Pons (tissue), 1 donor: ENCODE measurements around the gene ESCO1.
A peak's percentile ranks its signal among the peaks of the same experiment; 100 is the strongest.
"Not testable (repeated sequence)": the region's sequence is repeated elsewhere in the genome, so short reads cannot be mapped to it uniquely, and the experiment has no call there.

Experiments
- DNase-seq: peaks from one replicate; pipeline ENCODE4 v3.0.0-alpha.2; 2016; ENCODE audit warnings: low spot score

Gene ESCO1

GRCh38 chr18:21593540-21594257 lies 6.8 kb downstream of the ESCO1 start:
- no peak for DNase-seq

GRCh38 chr18:21592361-21592760 lies 8.1 kb downstream of the ESCO1 start:
- not testable (repeated sequence) for DNase-seq

- DNase-seq, result no peak
Measured at GRCh38 chr18:21584391-21584790, 16.1 kb downstream of the ESCO1 start.

GRCh38 chr18:21575656-21576055 lies 24.8 kb downstream of the ESCO1 start:
- no peak for DNase-seq

DNA sequence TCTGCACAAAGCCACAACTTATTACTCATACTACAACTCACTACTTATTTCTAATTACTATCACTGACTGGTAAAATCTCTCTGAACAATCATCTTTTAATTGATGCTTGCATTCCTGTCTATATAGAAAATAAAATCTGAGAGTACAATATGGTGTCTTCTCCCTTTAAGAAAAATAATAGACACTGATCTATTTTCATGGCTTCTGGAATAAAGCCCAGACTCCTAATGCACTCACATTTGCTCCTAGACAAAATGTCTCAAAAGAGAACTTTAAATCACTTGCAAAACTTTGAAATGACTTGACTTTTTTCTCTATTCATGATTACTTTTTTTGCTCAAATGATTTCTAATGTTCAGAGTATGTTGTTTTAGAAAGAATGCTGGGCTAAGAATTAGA lies 28.7 kb downstream of the ESCO1 start:
- DNase-seq, result peak; percentile 3

- no peak for DNase-seq
Measured at GRCh38 chr18:21559195-21559594, 41.3 kb downstream of the ESCO1 start.

DNA sequence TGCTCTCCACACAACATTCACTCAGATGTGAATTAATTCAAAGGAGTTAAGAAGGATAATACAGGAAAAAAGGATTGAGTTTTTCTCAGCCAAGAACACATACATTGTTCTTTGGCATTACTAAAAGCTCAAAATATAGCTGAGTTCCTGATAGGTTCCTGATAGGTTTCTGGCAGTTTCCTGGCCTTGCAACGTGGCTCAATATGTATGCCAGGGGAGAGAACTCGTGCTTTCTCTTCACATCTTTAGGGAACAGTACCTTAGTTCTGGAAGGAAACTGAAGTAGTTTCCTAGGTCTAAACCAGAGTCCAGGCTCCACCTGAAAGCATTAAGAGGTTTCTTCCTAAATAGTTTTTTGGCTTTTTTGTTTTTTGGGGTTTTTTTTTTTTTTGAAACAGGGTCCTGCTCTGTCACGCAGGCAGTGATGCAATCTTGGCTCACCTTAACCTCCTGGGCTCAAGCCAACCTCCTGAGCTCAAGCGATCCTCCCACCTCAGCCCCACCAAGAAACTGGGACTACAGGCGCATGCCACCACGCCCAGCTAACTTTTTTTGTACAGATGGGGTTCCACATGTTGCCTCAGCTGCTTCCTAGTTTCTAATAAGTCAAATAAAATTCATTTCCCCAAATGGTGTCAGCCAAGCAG lies 42.8 kb downstream of the ESCO1 start:
- no peak for DNase-seq

DNA sequence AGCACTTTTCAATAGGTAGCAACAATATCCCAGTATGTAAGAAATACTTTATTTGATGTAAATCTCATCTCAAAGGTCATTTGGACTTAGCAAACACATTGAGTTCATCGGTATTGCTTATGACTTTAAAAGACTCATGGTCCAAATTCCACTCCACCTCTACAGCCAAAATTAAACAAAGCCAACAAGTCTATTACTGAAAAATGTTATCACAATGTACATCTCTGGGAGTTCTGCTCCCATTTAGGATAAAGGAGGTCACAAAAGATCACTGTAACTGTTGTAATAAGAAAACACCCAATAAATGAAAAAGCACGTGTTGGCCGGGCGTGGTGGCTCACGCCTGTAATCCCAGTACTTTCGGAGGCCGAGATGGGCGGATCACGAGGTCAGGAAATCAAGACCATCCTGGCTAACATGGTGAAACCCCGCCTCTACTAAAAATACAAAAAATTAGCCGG lies 50.0 kb downstream of the ESCO1 start:
- no peak for DNase-seq

DNA sequence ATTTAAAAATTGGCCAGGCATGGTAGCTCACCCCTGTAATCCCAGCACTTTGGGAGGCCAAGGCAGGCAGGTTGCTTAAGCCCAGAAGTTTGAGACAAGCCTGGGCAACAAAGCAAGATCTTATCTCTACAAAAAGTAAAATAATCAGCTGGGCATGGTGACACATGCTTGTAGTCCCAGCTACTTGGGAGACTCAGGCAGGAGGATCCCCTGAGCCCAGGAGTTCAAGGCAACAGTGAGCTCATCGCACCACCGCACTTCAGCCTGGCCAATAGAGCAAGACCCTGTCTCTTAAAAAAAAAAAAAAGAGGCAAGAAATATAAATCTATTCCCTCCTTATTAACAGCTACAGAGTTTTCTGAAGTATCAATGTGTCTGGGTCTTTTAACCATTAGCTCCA lies 51.9 kb downstream of the ESCO1 start:
- no peak for DNase-seq

GRCh38 chr18:21546423-21546822 lies 54.1 kb downstream of the ESCO1 start:
- DNase-seq, result no peak

DNA sequence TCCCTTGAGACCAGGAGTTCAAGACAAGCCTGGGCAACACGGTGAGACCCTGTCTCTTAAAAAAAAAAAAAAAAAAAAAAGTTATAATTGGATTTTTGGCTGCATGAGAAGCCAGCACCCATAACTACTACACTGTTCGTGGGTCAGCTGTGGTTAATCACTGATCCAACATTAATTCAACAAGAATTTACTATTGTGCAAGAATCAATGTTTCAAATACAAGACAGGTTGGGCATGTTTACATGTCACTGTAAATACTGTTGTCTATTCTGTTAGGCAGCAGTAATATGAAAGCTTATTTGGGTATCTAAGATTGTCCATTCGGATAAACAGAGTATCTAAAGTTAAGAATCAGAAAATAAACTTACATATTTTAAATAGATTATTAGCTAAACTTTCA lies 62.3 kb downstream of the ESCO1 start:
- no peak for DNase-seq

DNA sequence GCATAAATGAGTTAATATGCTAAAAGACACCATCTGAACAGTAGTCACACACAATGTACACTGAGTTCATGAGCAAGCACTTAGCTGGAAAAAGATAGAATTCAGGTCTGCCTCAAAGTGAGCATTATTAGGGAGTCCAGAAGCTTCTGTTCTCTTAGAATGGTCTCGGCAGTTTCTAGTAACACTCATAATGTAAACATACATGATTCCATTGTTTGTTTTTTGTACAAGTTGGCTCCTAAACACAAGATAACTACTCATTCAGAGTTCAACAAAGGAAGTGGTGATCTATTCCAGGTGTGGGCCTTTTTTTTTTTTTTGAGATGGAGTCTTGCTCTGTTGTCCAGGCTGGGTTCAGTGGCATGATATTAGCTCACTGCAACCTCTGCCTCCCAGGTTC lies 66.2 kb downstream of the ESCO1 start:
- DNase-seq, result no peak

DNA sequence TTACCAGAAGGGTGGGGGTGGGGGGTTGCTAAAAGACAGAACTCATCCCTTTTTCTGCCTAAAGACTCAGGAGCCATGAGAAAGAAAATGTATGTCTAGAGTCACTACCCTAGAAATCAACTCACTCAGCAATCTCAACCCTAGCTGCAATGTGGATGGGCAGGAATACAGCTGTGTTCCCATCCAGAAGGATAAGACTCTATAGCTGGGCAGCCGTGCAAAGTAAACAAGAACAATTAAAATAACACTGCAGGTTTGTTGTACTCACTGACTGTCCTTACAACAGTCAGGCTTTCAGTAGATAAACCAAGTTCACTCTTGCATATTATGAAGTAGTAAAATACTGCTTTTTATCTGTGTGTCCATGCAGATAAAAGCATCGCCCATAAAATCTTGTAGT lies 74.0 kb downstream of the ESCO1 start:
- no peak for DNase-seq

DNA sequence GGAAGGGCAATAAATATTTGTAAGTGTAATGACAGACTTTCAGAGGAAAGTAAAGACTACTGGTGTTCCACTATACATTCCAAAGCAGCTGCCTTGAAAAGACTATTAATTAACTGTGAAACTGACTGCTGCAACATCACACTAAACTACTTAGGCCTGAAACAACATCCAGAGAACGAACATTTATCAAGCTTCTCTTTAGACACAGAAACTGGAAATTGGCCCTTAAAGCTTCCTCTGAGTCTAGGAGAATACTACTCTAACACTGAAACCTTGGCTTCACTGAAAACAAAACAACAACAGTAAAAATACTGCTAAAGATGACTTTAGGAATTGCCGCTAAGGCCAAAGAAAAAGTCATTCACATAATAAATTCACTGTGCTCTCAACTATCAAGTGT lies 74.6 kb downstream of the ESCO1 start:
- no peak for DNase-seq

GRCh38 chr18:21522530-21522929 lies 78.0 kb downstream of the ESCO1 start:
- DNase-seq, result no peak

DNA sequence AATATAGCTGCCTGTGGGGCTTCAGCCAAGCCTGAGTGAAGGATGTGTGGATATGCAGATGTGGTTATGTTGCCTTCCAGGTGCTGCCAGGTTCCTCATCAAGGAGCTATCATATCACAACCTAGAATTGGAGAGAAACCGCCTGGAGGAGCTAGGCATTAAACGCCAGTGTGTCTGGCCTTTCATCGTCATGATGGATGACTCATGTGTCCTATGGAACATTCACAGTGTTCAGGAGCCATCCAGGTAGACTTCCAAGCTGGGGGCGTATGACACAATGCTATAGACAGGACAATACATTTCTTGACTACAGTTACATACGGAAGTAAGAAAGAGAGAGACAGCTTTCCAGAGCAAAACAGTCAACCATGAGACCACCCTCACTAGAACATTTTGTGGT lies 86.8 kb downstream of the ESCO1 start:
- DNase-seq, result no peak

DNA sequence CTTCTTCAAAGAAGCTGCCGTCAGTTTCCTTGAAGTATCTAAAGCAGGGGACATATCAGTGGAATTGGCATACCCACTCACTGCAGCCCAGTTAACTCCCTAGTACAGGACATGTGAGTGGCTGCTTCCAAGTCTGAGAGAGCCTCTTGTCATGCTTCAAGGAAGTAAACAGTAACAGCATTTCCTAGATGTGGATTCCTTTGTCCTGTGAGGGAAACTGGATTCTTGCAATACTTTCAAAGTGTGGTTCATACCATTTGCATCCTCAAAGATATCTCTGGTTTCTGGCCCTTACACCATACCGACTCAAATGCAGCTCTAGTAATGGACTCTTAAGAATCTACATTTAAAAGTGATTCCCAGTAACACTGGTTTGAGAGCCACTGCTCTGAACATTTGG lies 87.2 kb downstream of the ESCO1 start:
- DNase-seq, result no peak

DNA sequence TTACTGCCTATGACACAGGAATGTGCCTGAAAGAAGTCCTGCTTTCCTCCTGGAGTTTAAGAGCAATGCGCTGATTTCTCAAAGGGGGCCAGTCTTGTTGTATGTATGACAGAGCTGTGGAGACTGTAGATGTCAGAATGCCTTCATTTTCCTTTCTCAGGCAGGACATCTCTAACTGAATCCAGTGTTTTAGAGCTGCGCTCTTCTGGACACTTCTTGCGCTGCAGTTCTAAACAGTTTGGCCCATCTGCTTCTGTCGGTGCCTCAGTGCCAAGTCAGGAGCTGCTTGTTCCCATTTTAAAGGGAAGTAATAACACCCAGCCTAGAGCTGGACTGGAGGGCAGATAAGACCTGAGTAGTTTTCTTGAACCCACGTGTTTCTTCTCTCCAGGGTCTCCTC lies 91.4 kb downstream of the ESCO1 start:
- no peak for DNase-seq

GRCh38 chr18:21507913-21508701 lies 92.4 kb downstream of the ESCO1 start:
- DNase-seq, result no peak

GRCh38 chr18:21502661-21503060 lies 97.8 kb downstream of the ESCO1 start:
- DNase-seq, result no peak

GRCh38 chr18:21499997-21500396 lies 100.5 kb downstream of the ESCO1 start:
- DNase-seq, result no peak

GRCh38 chr18:21496277-21496835 lies 104.1 kb downstream of the ESCO1 start:
- DNase-seq, result no peak

GRCh38 chr18:21490748-21491147 lies 109.8 kb downstream of the ESCO1 start:
- DNase-seq, result no peak
